HL-60 (cell line): ENCODE results near the gene SYNGAP1.
"Not testable (repeated sequence)": the region's sequence is repeated elsewhere in the genome, so short reads cannot be mapped to it uniquely, and the experiment has no call there.

ENCODE experiments used
- DNase-seq, 2 experiments: peaks; one replicate each; pipeline ENCODE4 v3.0.0-alpha.2; 2010 to 2020; ENCODE audit warnings: low read depth in 1 of 2, low spot score in 1 of 2
- H3K27ac ChIP-seq: fragments of 250-450 bp; sonication (Bioruptor Pico); replicated peaks from 2 replicates; pipeline ENCODE4 v1.5.1; 2020; ENCODE audit warnings: mild to moderate bottlenecking, moderate library complexity
- H3K27me3 ChIP-seq: fragments of 250-450 bp; sonication (Bioruptor Pico); 2 replicates; pipeline ENCODE4 v1.5.1; 2021; ENCODE audit warnings: mild to moderate bottlenecking, moderate library complexity; ENCODE audit not compliant: insufficient read depth, poor library complexity, severe bottlenecking
- H3K4me3 ChIP-seq: replicated peaks from 2 replicates; pipeline ENCODE4 v1.5.1; 2011; ENCODE audit warnings: mild to moderate bottlenecking, control low read depth, low read length; ENCODE audit not compliant: insufficient read depth
- GABPA ChIP-seq: IDR thresholded peaks from 2 replicates; pipeline ENCODE4 v1.6.1; 2012; ENCODE audit warnings: low read depth
- POLR2AphosphoS5 ChIP-seq: IDR thresholded peaks from 2 replicates; pipeline ENCODE4 v1.6.1; 2012; ENCODE audit warnings: low read depth
- REST ChIP-seq: IDR thresholded peaks from 2 replicates; pipeline ENCODE4 v1.6.1; 2012; ENCODE audit warnings: low read depth; ENCODE audit not compliant: insufficient replicate concordance
- SPI1 ChIP-seq: IDR thresholded peaks from 2 replicates; pipeline ENCODE4 v1.6.1; 2012; ENCODE audit warnings: low read depth, mild to moderate bottlenecking, borderline replicate concordance
- TF ChIP-seq, protein P1 (sequence below): IDR thresholded peaks from one replicate; pipeline ENCODE4 v1.5.1; 2011; ENCODE audit warnings: low read length, control low read depth, inconsistent platforms; ENCODE audit not compliant: insufficient read depth

Gene SYNGAP1

GRCh38 chr6:33375143-33375671 lies 44.7 kb upstream of the SYNGAP1 start:
- H3K27me3 ChIP-seq = no peaks in the 10 kb centered on the region
- H3K4me3 ChIP-seq = no peak overlapping the region
- TF ChIP-seq REST (no peak), SPI1 (no peak), GABPA (no peak), POLR2AphosphoS5 (no peak)
- TF ChIP-seq, protein P1, sequence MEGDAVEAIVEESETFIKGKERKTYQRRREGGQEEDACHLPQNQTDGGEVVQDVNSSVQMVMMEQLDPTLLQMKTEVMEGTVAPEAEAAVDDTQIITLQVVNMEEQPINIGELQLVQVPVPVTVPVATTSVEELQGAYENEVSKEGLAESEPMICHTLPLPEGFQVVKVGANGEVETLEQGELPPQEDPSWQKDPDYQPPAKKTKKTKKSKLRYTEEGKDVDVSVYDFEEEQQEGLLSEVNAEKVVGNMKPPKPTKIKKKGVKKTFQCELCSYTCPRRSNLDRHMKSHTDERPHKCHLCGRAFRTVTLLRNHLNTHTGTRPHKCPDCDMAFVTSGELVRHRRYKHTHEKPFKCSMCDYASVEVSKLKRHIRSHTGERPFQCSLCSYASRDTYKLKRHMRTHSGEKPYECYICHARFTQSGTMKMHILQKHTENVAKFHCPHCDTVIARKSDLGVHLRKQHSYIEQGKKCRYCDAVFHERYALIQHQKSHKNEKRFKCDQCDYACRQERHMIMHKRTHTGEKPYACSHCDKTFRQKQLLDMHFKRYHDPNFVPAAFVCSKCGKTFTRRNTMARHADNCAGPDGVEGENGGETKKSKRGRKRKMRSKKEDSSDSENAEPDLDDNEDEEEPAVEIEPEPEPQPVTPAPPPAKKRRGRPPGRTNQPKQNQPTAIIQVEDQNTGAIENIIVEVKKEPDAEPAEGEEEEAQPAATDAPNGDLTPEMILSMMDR = no peak
- DNase-seq = peak; percentile 54 to 71
- H3K27ac ChIP-seq = no peak overlapping the region; the same call in 1 of the 2 replicates

GRCh38 chr6:33377171-33377570 lies 42.7 kb upstream of the SYNGAP1 start:
- no peak overlapping the region for H3K27ac ChIP-seq
- TF ChIP-seq POLR2AphosphoS5 (no peak), SPI1 (no peak), GABPA (no peak), REST (no peak)
- TF ChIP-seq, protein P1 = no peak
- no peak for DNase-seq

GRCh38 chr6:33379184-33379583 lies 40.7 kb upstream of the SYNGAP1 start:
- DNase-seq, H3K27me3 ChIP-seq, H3K4me3 ChIP-seq, H3K27ac ChIP-seq: not testable (repeated sequence)

More at GRCh38 chr6:33377171-33377570, 42.7 kb upstream of the SYNGAP1 start:
- H3K4me3 ChIP-seq = no peak overlapping the region
- H3K27me3 ChIP-seq = no peaks in the 10 kb centered on the region

DNA sequence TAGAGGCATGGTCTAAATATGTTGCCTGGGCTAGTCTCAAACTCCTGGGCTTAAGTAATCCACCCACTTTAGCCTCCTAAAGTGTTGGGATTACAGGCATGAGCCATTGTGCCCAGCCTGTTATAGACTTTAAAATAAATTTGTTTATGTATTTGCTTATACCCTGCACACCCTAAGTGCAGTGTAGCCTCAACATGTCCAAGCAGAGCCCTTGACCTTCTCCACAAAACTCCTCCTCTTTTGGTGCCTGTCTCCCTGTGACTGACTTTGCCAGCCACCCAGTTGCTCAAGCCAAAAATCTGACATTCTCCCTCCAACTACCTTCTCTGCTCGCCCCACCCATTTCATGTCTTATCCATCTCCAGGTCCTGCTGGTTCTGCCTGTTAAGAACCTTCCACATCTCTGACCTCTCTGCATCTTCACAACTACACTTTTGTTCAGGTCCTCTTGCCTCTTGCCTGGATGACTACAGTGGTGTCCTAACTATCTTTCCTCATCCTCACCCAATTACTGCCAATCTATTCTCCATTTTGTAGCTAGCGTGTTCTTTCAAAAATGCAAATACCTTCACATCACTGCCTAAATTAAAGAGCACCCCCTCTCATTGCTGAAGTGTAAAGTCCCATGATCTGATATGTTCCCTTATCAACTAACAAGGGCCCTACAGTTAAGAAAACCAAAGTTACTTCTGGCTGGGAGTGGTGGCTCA lies 39.4 kb upstream of the SYNGAP1 start:
- H3K27ac ChIP-seq = no peak overlapping the region
- DNase-seq = no peak
- no peak overlapping the region for H3K4me3 ChIP-seq
- no peaks in the 10 kb centered on the region for H3K27me3 ChIP-seq
- TF ChIP-seq GABPA (no peak), SPI1 (no peak), REST (no peak), POLR2AphosphoS5 (no peak)
- TF ChIP-seq, protein P1 = no peak
